Right kidney (tissue), 1 donor: ENCODE results near the gene NLN.
"Not testable (repeated sequence)": the region's sequence is repeated elsewhere in the genome, so short reads cannot be mapped to it uniquely, and the experiment has no call there.

Experiments
- DNase-seq: peaks from one replicate; pipeline ENCODE4 v3.0.0-alpha.2; 2016

Gene NLN

GRCh38 chr5:65832152-65832551 is 110.1 kb downstream of the NLN start:
- DNase-seq = no peak

GRCh38 chr5:65832603-65833228 is 110.7 kb downstream of the NLN start:
- DNase-seq = no peak

GRCh38 chr5:65833780-65834179 is 111.8 kb downstream of the NLN start:
- no peak for DNase-seq

GRCh38 chr5:65834306-65834705 is 112.3 kb downstream of the NLN start:
- no peak for DNase-seq

GRCh38 chr5:65835191-65835590 is 113.2 kb downstream of the NLN start:
- no peak for DNase-seq

- DNase-seq = no peak
These were observed 115.1 kb downstream of the NLN start for GRCh38 chr5:65837139-65837538.

GRCh38 chr5:65839170-65839569 is 117.2 kb downstream of the NLN start:
- DNase-seq = not testable (repeated sequence)

- no peak for DNase-seq
These were observed 118.1 kb downstream of the NLN start for GRCh38 chr5:65840071-65840470.

- DNase-seq = not testable (repeated sequence)
These were observed 122.8 kb downstream of the NLN start for GRCh38 chr5:65844763-65845162.

- DNase-seq = no peak
These were observed 124.1 kb downstream of the NLN start for GRCh38 chr5:65846101-65846500.

GRCh38 chr5:65847019-65847418 is 125.0 kb downstream of the NLN start:
- not testable (repeated sequence) for DNase-seq

GRCh38 chr5:65849918-65850317 is 127.9 kb downstream of the NLN start:
- not testable (repeated sequence) for DNase-seq

GRCh38 chr5:65854925-65855324 is 132.9 kb downstream of the NLN start:
- no peak for DNase-seq

- DNase-seq = no peak
These were observed 133.8 kb downstream of the NLN start for GRCh38 chr5:65855766-65856315.

GRCh38 chr5:65856520-65856919 is 134.5 kb downstream of the NLN start:
- no peak for DNase-seq

- no peak for DNase-seq
These were observed 136.3 kb downstream of the NLN start for GRCh38 chr5:65858316-65858715.

- DNase-seq = no peak
These were observed 139.8 kb downstream of the NLN start for GRCh38 chr5:65861830-65862241.

GRCh38 chr5:65862384-65862783 is 140.4 kb downstream of the NLN start:
- DNase-seq = no peak

- DNase-seq = no peak
These were observed 141.7 kb downstream of the NLN start for GRCh38 chr5:65863747-65864146.

- DNase-seq = no peak
These were observed 145.0 kb downstream of the NLN start for GRCh38 chr5:65866837-65867521.

GRCh38 chr5:65867542-65868195 is 145.7 kb downstream of the NLN start:
- DNase-seq = no peak

GRCh38 chr5:65868509-65868908 is 146.5 kb downstream of the NLN start:
- DNase-seq = no peak

GRCh38 chr5:65871182-65871581 is 149.2 kb downstream of the NLN start:
- DNase-seq = no peak
